LNCAP (cell line): Measurements from ENCODE around the gene FBXL15.

Source experiments
- TF ChIP-seq, protein P1 (sequence below): fragments of 450-650 bp; IDR thresholded peaks from 2 replicates; pipeline ENCODE4 v1.5.1; 2017; ENCODE audit warnings: mild to moderate bottlenecking

Gene FBXL15

DNA sequence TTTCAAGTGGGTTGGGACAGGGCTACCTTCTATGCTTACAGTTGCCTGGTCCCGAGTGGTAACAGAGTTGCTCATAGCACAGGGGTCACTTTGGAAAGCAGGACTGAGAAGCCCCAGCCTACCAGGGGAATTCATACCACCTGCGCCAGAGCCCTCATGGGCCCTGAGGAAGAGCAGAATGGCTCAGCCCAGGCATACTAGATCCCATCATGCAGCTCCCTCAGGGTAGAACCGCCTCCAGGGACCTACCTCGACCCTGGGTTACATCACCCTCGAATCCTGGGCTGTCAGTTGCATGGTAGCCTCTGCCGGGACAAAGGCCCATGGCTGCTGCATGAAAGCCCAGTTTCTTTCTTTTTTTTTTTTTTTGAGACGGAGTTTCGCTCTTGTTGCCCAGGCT, 8.8 kb downstream of the FBXL15 start:
- TF ChIP-seq, protein P1, sequence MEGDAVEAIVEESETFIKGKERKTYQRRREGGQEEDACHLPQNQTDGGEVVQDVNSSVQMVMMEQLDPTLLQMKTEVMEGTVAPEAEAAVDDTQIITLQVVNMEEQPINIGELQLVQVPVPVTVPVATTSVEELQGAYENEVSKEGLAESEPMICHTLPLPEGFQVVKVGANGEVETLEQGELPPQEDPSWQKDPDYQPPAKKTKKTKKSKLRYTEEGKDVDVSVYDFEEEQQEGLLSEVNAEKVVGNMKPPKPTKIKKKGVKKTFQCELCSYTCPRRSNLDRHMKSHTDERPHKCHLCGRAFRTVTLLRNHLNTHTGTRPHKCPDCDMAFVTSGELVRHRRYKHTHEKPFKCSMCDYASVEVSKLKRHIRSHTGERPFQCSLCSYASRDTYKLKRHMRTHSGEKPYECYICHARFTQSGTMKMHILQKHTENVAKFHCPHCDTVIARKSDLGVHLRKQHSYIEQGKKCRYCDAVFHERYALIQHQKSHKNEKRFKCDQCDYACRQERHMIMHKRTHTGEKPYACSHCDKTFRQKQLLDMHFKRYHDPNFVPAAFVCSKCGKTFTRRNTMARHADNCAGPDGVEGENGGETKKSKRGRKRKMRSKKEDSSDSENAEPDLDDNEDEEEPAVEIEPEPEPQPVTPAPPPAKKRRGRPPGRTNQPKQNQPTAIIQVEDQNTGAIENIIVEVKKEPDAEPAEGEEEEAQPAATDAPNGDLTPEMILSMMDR: no peak

DNA sequence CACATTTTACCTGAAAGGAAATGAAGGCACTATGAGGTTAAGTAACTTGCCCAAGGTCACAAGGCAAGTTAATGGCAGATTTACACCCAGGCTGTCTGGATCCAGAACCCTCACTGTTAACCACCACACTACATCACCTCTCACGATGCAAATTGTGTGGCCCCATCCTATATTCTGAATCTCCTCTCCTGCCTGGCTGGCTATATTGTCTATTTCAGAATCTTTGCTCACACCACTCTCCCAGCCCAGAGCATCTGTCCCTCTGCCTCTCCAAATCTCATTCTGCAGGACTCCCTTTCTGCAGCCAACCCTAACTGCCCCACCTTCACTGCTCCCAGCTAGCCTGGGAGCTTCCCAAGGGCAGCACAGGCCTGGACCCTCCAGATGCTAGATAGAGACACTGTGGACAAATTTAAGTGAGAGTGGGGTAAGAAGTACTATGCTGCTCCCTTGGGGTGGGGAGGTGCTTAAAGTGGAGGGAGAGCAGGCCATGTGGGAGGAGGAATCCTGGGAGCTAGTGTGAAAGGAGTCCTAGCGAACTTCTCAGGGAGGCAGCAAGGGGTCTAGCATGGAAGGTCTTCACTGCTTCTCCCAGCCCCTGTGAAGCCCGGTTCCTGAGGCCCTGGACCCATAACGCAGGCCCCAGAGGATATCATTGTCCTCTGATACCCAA, 11.0 kb downstream of the FBXL15 start:
- TF ChIP-seq, protein P1: no peak

DNA sequence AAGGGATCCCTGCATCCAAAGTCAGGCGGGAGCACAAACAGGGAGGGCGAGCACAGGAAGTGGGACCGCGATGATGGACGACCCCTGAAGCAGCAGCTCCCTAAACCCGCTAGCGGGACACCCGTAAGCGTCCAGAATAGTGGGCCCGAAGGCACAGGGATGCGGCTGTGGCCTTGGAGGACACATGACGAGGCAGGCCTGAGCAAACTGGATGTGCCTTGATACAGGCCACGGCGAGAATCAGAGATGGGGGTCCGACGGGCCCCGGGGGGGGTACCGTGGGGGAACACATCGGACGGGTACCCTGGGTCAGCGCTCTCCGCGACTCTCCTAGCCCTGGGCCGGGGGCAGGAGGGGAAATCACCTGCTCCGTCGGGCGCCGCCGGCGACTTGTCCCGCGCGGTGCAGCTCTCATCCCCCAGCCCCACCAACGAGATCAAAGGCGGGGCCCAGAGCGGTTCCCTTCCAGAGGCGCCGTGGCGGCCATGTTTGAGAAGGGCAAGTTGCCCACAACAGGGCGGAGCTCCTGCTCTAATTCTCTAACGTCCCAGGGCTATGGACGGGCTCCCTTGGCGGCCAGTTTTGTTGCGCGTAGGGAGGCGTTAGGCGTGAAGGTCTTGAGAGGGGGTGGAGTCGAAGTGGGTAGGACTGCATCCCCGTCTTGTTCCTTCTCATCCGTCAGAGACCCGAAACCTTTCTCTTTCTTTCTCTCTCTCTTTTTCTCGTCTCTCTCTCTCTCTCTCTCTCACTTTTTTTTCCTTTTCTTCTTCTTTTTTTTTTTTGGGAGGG, 11.7 kb downstream of the FBXL15 start, which contains the start of gene CUEDC2:
Gene CUEDC2 (minus strand): TSS at position 413 of the 789 bp plus-strand sequence. CDS start 7,386 bp downstream, outside the sequence.
- TF ChIP-seq, protein P1: no peak

DNA sequence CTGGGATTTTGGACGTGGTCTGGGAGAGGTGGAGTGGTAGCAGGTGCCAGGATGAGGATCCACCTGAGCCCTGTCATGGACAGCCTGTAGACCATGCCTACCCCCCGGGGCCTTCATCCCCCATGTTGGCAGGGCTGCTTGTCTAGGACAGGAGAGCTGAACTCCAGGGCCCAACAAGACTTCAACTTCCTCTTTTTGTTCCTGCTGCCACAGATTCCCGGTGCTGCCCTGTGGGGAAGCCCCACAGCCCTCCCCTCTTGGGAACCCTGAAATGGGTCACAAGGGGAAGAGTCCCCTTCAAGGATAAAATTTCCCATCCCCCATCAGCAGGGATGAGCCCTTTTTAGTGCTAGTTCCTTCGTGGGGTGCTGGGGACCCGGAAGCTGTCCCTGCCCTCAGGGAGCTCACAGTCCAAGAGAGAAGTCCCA, 13.0 kb downstream of the FBXL15 start:
- TF ChIP-seq, protein P1: no peak

DNA sequence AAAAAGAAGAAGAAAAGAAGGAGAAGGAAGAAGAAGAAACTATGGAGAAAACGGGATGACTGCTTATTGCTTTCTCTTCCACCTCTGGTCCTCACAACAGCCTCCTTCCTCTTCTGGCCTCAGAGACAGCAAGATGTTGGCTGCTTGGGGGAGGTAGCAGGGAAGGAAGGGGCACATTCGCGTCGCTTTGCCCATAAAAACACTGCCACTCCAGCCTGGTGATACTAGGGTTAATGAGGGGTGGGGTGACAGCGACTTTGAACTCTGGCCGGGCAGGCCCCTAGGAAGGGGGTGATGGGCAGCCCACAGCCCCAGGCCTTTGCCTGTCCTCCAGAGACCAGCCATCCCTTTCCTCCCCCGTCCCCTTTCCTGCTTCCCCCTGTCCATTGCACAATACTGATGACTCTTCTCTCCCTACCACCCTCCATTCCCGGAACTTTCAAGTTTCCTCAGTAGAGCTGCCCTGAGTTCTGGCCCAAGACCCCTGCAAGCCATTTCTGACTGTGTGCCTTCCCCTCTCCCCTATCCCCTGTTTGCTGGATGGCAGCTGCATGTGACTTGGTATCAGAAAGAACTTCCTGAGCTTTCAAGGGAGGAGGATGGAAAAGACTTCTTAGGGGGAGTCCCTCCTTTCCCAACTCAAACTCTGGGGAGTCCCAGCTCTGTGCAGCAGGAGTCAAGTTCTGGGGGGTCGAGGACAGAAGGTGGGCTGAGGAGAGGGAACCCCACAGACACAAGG, 13.9 kb downstream of the FBXL15 start:
- TF ChIP-seq, protein P1: no peak

DNA sequence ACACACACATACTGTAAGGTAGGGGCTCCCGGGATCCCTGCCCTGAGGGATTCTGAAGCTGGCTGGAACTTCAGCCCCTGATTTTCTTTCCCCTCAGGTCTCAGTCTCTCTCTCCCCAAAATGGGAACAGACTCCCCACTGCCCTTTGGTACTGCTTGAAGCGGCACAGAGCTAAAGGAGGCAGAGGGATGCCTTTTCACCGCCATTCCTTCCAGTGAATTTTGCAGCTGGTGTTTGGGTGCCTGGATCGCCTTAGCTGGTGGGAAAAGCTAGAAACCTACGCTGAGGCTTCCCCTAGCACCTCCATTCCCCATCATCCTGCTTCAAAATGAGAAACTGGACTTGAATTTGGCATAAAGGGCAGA, 14.5 kb downstream of the FBXL15 start:
- TF ChIP-seq, protein P1: no peak

DNA sequence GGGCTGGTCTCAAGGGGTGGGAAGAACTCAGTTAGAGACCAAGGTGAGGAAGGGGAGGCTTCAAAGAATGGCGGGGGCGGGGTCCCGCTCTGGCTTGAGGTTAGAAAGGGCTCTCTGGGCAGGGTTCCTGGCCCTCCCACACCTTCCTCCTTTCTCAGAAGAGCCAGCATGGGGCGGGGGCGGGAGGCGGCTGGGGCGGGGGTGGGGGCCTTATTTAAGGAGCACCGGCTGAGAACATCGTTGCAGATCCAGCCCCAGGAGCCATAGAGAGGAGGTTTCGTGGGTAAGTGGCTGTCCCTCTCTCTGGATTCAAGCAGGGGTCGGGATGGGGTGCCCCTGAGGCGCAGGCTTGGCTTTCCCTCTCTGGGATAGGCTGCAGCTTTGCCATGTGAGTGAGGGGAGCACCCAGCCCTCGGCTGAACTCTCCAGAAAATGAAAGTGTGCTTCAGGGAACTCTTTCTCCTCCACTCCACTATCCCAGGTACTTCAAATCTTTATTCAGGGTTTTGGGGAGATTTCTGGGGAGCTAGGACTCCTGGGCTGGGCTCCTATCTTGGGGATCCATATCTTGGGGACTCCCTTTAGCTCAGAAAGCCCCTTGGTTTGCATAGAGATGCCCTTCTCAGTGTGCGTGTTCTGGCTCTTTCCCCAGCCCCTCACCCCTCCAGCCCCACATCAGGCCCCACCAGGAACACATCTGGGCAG, 15.0 kb downstream of the FBXL15 start:
- TF ChIP-seq, protein P1: no peak
